D721Med (cell line): ENCODE measurements around the gene CHST15.
"Not testable (repeated sequence)": the region's sequence is repeated elsewhere in the genome, so short reads cannot be mapped to it uniquely, and the experiment has no call there.

Experiments
- DNase-seq: peaks from one replicate; pipeline ENCODE4 v3.0.0; 2011; ENCODE audit warnings: low spot score; ENCODE audit not compliant: insufficient read length
- FAIRE-seq: peaks from 2 replicates; lab custom pipeline; 2011; peaks lifted over from hg19 to GRCh38; lab: Jason Lieb, UNC
- TF ChIP-seq, protein P1 (sequence below): IDR thresholded peaks from 2 replicates; pipeline ENCODE4 v1.5.1; 2012; ENCODE audit warnings: mild to moderate bottlenecking, control low read depth; ENCODE audit not compliant: insufficient read depth; ENCODE audit errors: missing control alignments

CHST15 gene

DNA sequence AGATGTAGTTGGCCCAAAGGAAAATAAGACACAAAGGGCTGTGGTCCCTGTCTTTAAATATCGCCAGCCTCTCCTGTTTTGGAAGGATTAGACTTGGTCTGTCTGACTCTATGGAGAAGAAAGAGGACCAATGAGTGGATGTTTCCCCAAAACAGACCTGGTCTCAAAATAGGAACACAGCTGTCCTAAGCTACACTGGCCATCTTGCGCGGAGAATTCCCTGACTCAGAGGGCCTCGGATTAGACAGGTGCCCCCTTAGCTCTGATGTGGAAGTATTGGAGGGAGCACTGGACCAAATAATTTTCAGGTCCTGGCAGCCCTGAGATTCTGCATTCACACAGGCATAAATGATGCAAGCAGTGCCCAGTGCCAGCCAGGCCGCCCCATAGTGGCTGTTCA lies 56.1 kb downstream of the CHST15 start:
- no peak for FAIRE-seq
- no peak for DNase-seq
- TF ChIP-seq, protein P1, sequence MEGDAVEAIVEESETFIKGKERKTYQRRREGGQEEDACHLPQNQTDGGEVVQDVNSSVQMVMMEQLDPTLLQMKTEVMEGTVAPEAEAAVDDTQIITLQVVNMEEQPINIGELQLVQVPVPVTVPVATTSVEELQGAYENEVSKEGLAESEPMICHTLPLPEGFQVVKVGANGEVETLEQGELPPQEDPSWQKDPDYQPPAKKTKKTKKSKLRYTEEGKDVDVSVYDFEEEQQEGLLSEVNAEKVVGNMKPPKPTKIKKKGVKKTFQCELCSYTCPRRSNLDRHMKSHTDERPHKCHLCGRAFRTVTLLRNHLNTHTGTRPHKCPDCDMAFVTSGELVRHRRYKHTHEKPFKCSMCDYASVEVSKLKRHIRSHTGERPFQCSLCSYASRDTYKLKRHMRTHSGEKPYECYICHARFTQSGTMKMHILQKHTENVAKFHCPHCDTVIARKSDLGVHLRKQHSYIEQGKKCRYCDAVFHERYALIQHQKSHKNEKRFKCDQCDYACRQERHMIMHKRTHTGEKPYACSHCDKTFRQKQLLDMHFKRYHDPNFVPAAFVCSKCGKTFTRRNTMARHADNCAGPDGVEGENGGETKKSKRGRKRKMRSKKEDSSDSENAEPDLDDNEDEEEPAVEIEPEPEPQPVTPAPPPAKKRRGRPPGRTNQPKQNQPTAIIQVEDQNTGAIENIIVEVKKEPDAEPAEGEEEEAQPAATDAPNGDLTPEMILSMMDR, result no peak

DNA sequence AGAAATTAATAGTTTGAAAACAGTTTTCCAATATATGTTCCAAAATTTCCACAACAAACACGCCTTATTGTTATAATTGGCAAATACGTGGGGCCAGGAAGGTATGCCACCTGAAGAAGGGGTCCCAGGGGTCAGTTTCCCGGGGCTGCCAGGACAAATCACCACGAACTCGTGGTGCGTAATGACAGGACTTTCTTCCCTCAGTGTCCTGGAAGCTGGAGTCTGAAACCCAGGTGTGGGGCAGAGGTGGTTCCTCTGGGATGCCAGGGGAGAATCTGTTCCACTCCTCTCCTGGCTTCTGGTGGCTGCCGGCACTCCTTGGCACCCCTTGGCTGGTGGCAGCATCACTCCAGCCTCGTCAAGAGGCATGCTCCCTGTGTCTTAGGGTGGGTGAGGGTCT lies 56.7 kb downstream of the CHST15 start:
- TF ChIP-seq, protein P1, result no peak
- no peak for DNase-seq
- no peak for FAIRE-seq

DNA sequence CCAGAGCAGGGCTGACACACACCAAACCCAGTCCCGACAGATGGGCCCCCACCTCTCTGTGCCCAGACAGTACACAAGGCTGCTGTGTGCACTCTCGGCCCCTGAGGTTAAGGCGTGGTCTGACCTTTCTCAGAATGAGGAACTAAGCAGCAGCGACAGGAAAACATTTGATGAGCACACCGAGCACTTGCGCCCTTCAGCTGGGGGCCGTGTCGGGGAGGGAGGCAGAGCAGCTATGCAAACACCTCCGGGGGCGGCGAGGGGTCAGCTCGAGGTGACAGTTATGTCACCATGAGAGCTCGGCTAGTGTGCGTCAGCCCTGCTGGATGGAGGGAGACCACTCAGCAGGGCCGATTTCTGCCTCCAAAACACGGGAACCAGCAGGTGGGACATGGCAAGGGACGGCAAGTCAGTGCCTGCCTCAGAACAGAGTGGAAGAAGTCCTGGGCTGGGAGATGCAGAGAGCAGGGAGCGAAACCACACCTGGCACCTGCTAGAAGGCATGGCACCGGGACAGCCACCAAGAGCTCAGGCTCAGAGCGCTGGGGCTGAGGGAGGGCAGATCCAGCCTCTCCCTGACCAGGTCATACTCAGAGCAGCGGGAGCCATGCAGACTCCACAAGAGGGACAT lies 57.4 kb downstream of the CHST15 start:
- DNase-seq (no peak), FAIRE-seq (no peak)
- TF ChIP-seq, protein P1, result no peak

DNA sequence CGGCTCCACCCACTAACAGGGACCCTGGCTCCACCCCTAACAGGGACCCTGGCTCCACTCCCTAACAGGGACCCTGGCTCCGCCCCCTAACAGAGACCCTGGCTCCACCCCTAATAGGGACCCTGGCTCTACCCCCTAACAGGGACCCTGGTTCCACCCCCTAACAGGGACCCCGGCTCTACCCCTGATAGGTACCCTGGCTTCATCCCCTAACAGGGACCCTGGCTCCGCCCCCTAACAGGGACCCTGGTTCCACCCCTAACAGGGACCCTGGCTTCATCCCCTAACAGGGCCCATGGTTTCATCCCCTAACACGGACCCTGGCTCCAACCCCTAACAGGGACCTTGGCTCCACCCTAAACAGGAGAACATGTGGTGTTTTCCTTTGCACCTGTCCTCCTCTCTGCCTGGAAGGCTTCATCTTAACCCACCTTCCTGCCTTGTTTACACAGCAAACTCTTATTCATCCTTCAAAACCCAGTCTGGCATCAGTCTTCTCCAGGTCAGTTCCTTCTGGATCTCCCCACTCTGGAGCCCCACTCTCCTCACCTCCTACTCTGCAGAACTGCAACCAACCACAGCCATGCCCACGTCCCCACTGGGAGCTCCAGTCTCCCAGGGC lies 58.0 kb downstream of the CHST15 start:
- DNase-seq (no peak), FAIRE-seq (no peak)
- TF ChIP-seq, protein P1, result no peak

DNA sequence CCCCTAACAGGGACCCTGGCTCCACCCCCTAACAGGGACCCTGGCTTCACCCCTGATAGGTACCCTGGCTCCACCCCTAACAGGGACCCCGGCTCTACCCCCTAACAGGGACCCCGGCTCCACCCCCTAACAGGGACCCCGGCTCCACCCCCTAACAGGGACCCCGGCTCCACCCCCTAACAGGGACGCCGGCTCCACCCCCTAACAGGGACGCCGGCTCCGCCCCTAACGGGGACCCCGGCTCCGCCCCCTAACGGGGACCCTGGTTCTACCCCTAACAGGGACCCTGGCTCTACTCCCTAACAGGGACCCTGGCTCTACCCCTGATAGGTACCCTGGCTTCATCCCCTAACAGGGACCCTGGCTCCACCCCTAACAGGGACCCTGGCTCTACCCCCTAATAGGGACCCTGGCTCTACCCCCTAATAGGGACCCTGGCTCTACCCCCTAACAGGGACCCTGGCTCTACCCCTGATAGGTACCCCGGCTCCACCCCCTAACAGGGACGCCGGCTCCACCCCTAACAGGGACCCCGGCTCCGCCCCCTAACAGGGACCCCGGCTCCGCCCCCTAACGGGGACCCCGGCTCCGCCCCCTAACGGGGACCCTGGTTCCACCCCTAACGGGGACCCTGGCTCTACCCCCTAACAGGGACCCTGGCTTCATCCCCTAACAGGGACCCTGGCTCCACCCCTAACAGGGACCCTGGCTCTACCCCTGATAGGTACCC lies 58.7 kb downstream of the CHST15 start:
- not testable (repeated sequence) for FAIRE-seq, DNase-seq

DNA sequence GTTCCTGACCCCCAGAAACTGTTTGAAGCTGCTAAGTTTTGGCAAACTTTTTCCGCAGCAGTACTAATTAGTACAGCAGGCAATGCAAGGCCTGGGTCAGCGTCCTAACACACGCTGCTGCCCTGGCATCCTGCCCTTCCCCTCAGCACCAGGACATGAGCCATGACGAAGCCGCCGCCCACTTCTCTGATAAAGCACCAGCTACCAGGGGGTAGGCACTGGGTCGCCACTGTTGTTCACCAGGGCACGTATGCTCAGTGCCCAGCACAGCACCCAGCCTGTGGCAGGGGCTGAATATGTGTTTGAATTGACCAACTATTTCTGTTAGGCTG lies 59.5 kb downstream of the CHST15 start:
- TF ChIP-seq, protein P1, result no peak
- DNase-seq (no peak), FAIRE-seq (no peak)

DNA sequence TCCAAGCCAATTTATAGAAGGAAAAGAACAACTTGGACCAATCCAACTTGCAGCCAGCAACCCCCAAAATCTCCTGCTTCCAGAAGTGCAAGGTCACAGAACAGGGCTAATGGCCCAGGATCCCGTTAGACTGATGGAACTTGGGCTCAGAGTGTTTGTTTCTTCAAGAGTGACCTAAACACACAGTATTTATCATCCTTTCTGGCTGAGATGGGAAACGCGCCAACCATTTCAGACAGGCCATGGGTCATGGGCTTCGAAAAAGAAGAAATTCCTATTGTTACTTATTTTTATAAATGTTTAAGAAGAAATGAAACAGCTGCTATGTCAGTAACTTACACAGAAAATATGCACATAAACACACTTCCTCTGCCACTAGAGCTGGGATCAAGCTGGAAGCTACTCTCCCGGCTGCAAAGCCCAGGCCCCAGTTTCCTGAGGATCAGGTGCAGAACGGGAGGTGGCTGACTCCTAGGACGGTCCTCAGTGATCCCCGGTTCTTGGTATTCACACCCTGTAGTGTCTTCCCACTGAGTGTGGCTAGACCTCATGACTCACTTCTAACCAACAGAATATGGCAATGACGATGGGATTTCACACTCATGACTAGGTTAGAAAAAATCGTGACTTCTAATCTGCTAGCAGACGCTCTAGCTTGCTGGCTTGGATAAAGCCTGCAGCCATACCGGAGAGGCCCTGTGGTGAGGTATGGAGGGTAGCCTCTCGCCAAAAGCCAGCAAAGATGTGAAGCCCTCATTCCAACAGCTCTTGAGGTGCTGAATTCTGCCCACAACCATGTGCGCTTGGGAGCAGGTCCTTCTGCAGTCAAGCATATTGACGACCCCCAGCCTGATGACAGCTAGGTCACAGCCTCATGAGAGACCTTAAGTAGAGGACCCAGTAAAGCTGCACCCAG lies 60.2 kb downstream of the CHST15 start:
- TF ChIP-seq, protein P1, result no peak
- no peak for FAIRE-seq
- DNase-seq, result no peak
